Measurements from ENCODE around the gene SSBP3.
"Not testable (repeated sequence)": the region's sequence is repeated elsewhere in the genome, so short reads cannot be mapped to it uniquely, and the experiment has no call there.

SSBP3 gene

DNA sequence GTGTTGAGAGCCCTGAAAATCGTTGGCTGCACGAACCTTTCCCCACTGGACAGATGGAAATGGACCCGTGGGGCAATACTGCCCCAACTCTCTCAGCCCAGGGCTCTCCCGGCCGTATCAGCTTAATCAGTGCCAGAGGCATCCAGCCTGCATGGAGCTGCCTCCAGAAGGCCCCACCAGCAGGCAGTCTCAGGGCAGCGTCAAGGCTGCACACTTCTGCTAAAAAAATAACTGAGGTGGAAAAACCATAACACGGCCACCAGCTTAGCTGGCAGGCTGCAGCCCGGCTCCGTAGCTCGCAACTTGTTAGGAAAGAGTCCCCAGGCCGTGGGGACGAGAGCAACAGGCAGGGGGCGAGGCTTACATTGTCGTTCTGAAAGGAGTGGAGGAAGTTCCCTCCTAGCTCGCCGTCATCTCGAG lies 178.3 kb downstream of the SSBP3 start:
- in situ Hi-C loops (cut with MboI; ENCODE audit: low sequenced_read_pairs), result no loop called here

DNA sequence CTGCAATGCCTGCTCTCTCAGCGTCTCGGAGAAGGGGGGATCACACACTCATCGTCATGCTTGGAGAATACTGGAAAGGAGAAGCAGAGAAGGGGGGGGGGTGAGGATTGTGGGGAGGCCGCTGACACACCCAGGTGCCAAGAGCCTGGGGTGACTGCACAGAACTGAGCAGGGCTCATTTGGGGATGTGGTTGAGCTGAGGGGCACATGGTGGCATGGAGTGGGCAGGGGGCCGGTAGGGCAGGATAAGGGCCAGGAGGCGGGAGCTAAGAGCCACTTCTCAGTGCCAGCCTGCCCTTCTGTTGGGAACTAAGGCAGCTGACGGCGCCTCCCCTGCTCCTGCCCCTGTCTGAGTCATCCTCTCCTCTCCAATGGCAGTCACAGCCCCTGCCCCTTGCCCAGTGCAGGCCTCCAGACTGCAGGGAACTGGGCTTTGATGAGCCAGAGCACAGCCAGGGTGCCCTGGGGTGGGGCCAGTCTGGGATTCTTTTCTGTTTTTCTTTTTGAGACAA lies 179.0 kb downstream of the SSBP3 start:
- in situ Hi-C loops (cut with MboI; ENCODE audit: low sequenced_read_pairs), result no loop called here

DNA sequence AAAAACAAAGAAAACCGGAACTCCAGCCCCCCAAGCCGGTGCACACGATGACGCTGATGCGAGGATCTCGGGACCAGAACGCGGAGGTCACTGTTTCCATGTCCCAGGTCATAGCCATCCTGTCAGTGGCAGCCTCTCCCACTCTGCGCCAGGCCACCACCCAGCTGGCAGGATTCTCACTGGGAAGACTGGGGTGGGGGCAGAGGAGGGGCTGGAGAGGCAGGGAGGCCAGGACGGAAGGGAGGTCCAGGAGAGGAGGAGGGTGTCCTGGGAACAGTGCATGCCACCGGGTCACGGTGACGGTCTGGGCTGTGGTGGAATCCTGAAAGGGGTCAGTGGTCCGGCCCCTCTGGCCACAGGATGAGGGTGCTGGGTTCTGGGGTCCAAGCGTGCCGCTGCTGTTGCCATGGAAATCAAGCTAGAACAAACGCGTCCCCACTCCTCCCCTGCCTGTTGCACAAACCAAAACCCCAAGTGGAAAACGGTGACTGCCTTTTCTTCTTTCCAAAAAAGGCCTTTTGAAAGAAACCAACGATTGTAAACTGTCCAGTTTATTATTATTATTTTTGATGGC lies 180.1 kb downstream of the SSBP3 start:
- in situ Hi-C loops (cut with MboI; ENCODE audit: low sequenced_read_pairs), result no loop called here

DNA sequence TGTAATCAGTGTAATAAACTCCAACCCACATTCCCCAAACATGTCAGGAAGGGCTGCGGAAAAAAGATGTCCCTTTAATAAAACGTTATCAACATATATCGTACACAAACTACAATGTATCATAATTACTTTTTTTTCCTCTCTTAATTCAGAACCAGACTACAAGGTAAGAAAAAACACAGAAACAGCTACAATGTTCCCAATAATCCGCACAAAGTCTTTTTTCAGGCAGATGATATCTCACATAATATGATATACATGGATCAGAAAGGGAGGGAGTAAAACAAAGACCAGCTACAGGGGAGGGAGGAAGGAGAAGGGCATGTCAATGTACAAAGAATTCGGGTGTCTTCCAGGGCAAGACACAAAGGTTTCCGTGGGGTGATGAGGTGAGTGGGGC lies 180.8 kb downstream of the SSBP3 start:
- in situ Hi-C loops (cut with MboI; ENCODE audit: low sequenced_read_pairs), result no loop called here

DNA sequence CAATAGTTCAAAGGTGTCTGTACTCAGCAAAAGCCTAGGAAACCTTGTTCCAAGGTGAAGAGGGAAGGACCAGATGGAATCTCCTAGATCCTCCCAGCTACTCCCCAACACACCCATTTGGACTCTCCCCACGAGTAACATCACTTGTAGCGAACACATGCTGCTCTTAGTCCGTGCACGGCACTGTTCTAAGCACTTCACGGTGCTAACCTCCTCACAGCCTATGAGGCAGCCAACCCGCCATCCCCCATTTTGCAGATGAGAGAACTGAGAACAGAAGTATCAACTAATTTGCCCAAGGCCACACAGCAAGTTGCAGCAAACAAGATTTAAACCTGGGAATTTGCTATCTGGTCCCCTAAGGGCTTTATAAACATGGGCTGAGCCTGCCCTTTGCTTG lies 182.0 kb downstream of the SSBP3 start:
- in situ Hi-C loops (cut with MboI; ENCODE audit: low sequenced_read_pairs), result no loop called here

DNA sequence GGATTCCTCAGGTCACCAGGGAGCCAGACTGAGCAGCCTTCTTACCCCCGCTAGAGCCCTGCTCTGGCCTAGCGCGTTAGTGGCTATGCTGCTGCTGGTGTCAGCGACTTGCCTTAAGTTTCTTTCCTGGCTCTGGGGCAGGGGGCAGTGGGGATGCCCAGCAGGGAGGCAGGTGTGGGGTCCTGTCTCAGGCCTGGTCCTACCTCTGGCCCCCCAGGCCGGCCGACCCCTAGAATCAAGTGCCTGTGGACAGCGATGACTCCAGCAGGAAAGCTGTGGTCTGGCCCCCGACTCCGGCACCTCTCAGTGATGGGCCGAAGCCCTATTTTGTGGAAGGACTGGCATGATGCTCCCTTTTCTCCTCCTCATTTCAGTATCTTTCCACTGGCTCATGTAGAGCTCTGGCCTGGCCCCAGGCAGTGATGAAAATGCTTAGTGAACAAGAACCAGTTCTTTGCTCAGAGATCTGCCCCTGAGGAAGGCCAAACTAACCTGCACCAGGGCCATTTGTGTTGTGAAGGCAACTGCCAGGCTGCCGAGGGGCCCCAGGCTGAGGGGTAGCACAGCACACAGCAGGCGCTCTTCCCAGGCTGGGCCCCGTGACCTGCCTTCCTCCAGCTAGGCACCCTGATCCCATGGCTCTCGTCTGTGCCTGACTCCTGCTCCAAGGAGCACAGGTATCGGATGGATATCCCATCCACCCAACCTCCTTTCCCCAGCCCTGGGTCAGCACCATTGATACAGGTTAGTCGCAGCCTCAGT lies 182.6 kb downstream of the SSBP3 start:
- in situ Hi-C loops (cut with MboI; ENCODE audit: low sequenced_read_pairs), result no loop called here

DNA sequence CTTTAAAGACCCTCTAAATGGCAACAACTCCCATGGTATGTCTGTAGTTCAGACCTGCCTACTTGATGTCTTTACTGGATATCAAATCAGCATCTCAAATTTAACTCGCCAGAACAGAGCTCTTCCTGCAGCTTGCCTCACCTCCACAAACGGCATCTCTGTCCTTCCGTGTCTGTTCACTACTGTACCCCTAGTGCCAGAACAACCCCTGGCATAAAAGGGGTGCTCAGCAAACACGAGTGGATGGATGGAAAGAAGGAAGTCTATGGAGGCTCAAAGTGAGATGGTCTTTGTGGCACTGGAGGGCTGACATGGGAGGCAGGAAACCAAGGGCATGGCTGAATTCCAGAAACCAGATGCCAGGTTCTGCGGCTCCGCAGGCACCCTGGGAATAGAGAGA lies 183.5 kb downstream of the SSBP3 start:
- in situ Hi-C loops (cut with MboI; ENCODE audit: low sequenced_read_pairs), result no loop called here

DNA sequence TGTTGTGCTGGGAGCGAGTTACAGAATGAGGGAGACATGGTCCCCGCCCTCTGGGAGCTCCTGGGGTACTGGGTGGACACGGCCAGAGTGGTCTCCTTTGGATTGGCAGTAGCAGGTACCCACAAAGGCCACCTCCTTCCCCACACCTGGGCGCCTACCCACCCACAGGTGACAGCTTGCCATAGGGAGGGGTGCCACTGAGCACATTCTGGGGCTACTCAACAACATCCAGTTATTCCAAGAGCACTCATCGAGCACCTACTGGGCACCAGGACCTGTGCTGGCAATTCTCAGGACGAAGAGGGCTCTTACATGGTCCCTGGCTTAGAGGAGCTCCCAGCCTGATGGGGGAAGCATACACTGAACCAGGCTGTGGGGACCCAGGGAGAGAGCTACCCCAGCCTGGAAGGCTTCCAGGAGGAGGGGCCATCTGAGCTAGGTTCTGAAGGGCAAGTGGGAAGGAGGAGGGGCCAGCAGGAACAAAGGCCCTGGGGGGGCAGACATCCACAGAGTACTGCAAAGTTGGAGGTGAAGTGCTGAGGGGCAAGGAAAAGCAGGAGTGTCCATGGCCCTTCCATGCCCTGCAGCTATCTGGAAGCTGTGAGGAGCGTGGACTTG lies 184.2 kb downstream of the SSBP3 start:
- in situ Hi-C loops (cut with MboI; ENCODE audit: low sequenced_read_pairs), result no loop called here

DNA sequence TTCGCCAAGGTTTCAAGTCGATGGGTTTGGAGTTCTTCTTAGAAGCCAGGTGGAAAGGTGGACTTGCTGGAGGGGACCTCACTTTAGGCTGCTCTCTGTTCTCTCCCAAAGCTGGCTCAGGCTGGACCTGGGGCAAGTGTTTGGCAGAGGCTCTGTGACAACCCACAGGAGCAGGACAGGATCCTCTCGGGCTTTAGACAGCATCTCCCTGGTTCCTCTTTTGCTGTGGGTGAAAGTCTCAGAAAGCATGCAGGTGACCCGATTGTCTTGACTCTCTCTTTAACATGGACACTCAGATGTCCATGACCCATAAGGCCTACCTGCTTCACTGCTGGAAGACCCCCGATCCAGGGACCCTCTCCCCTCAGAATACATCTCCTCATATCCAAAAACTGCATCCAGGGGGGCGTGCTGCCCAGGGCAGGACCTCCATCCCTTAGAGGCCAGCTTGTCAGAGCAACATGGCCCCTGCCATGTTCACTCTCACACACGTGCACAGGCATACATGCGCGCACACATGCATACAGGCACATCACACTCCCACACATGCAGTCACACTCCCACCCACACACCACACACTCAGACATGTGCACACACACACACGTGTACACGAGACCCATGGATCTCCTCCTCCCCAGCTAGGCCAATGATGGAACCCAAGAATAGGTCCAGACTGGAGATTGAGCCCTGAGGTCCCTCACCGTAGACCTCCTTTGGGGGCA lies 184.9 kb downstream of the SSBP3 start:
- in situ Hi-C loops (cut with MboI; ENCODE audit: low sequenced_read_pairs), result no loop called here

DNA sequence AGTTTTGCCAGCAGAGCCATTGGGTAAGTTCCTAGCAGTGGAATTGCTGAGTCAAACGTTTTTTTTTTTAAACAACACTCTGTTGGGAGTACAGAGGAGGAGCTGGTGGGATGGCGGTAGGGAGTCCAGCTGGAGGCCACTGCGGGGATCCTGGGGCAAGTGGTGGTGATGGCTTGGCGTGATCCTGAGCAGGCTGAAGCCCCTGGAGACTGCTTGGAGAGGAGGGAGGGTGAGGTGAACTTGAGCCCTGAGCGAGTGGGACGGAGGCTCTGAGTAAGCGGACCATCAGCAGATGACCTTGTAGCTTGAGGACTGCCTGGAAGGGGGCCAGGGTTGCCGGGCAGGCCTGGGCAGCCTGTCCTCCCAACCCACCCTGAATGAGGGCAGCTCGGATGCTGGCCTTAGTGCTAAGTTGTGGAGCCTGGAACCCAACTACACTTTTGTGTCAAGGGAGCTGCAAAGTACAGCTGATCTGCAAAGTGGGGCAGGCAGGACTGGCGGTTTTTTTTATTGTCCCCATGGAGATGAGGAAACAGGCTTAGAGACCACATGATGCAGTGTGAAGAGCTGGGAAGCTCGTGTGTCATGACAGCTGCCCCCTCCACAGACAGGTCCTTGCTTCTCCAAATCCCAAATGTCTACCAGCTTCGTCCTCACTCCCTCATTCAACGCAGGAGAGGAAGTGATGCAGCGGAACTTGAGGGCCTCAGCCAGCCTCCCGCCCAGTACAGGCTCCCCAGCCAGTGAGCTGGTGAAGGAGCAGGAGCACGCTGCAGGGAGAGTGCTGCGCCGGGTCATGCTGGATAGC lies 186.0 kb downstream of the SSBP3 start:
- in situ Hi-C loops (cut with MboI; ENCODE audit: low sequenced_read_pairs), result no loop called here

DNA sequence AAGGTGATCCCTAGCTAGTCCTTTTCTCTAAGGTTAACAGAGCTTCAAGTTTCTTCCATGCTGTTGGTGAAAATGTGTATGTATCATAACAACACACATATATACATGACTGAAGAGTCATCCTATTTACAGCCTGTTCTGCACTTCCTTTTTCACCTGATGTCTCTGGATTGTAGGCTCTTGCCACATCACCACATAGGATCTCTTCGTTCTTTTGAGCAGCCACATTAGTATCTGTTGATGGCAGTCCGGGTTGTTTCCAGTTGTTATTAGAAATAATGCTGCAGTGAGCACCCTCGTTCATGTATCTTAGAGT lies 186.5 kb downstream of the SSBP3 start:
- in situ Hi-C loops (cut with MboI; ENCODE audit: low sequenced_read_pairs), result no loop called here

DNA sequence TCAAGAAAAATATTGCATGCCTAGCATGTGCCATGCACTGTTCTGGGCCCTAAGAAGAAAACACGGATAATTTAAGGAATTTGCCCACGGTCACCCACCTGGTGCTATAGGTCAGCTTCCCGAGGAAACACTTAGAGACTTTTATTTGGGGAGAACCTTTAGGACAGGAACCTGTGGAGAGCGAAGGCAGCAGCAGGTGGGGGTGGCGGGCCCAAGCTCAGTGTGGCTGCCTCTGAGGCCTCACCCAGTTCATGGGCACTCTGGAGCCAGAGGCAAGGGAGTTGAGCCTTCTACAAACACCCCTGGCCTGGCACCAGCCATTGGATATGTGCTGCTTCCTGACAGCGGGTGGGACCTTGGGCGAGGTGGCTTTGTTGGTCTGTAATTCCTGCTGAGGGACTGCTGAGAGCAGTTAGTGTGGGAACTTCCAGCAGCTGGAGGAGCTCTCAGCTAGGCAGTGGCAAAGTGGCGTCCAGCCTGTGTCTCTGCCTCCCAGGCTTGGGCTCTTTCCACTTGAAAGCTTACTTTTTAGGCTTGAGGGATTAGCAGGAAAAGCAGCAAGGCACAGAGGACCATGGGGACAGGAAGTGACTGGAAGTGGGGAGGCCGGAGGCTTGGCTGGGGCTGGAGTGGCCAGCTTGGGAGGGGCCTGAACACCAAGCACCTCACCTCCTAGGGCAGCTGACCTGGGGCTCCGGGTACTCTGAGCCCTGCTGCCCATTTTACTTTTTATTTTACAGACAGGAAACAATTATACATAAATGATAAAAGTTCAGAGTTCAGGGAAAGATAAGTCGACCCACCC lies 187.1 kb downstream of the SSBP3 start:
- in situ Hi-C loops (cut with MboI; ENCODE audit: low sequenced_read_pairs), result no loop called here

DNA sequence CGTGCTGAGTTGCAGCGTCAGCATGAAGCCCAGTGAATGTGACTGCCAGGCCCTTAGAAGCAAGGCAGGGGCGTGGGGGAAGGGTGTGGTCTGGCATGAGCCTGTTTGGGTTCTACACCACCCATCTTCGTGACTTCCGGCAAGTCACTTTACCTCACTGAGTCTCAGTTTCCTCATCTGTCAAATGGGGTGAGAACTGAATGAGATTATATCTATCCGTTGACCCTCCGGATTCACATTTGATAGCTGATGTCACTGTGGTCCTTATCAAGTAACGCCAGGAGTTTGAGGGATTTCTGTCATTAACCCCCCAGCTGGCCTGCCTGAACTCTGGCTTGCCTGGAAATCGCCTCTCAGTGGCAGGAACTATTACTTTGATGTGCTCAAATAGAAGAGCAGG lies 190.7 kb downstream of the SSBP3 start:
- in situ Hi-C loops (cut with MboI; ENCODE audit: low sequenced_read_pairs), result no loop called here

DNA sequence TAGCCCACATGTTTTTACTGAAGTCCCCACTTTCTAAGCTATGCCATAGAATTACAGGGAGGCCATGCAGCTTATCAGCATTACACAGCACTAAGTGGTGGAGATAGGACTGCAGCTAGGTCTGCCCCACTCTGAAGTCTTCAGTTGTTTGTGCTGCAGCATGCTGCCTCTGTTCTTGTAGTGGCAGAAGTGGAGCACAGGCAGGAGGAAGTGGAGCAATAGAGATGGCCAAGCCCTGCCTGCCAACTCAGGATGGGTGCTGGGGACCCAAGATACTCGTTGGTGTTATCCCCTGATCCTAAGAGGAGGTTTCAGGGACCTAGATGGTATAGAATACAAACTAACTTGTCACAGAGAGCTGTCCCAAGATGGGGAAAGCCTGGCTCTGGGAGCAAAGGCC lies 193.3 kb downstream of the SSBP3 start:
- in situ Hi-C loops (cut with MboI; ENCODE audit: low sequenced_read_pairs), result no loop called here

DNA sequence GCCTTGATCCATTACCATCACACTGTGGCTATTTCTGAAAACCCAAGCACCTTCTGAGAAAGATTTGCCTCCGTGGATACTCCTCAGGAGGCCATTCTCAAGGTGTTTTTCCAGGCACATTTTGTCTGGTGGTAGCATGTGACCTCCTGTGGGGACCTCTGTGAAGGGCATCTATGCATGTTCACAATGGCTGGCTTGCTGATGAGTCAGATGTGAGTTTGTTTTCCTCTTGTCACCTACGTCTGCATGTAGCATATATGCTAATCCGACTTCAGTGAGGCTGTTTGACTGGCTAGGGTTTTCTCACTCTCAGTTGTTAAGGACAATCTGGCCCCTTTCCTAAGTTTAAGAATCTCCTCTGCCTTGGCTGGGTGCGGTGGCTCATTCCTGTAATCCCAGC lies 198.3 kb downstream of the SSBP3 start:
- in situ Hi-C loops (cut with MboI; ENCODE audit: low sequenced_read_pairs), result not testable (repeated sequence)

DNA sequence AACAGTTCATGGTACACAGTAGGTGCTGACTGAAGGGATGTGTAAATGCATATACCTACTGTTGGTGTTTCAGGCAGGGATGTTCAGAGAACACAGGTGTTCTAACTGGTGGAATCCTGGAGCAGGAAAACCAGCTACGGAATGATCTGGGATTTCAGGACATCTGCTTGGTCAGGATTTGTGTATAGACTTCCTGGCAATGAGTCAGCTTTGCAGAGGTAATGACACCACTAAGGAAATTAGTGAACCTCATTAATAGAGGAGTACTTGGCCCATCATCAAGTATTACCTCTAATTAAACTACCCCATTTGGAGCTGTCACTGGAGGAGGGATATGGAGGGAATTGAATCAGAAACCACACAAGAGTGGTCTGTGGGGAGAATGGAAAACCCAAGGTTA lies 198.9 kb downstream of the SSBP3 start:
- in situ Hi-C loops (cut with MboI; ENCODE audit: low sequenced_read_pairs), result no loop called here

DNA sequence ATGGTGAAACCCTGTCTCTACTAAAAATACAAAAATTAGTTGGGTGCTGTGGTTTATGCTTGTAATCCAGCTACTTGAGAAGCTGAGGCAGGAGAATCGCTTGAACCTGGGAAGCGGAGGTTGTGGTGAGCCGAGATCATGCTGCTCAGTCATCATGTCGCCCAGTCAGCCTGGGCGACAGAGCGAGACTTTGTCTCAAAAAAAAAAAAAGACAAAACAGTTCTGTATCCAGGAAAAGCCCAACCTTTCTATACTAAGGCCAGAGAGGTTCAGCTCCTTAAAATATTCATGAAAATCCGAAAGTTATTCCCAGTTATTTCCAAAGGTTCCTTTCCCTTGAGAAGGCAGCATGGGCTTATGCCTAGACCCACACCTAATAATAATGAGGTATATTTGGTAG lies 202.0 kb downstream of the SSBP3 start:
- in situ Hi-C loops (cut with MboI; ENCODE audit: low sequenced_read_pairs), result no loop called here

DNA sequence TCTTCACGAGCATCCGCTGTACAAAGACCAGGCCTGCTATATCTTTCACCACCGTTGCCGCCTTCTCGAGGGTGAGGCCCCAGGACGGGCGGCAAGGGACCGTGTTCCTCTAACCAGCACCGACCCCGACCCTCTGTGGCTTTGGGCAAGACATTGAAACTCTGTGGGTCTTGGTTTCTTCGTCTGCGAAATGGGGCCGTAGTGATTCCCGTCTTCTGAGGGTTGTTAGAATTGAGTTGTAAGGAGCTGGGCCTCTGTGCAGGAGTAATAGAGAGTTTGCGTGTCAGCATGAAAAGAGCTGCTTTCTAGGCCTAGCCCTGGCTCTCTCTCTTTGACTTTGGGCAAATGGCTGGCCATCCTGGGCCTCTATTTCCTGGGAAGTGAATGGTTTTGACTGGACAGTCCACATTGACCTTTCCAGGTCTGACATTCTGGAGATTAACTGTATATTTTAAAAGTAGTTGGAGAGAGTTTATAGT lies 205.6 kb downstream of the SSBP3 start:
- in situ Hi-C loops (cut with MboI; ENCODE audit: low sequenced_read_pairs), result no loop called here

DNA sequence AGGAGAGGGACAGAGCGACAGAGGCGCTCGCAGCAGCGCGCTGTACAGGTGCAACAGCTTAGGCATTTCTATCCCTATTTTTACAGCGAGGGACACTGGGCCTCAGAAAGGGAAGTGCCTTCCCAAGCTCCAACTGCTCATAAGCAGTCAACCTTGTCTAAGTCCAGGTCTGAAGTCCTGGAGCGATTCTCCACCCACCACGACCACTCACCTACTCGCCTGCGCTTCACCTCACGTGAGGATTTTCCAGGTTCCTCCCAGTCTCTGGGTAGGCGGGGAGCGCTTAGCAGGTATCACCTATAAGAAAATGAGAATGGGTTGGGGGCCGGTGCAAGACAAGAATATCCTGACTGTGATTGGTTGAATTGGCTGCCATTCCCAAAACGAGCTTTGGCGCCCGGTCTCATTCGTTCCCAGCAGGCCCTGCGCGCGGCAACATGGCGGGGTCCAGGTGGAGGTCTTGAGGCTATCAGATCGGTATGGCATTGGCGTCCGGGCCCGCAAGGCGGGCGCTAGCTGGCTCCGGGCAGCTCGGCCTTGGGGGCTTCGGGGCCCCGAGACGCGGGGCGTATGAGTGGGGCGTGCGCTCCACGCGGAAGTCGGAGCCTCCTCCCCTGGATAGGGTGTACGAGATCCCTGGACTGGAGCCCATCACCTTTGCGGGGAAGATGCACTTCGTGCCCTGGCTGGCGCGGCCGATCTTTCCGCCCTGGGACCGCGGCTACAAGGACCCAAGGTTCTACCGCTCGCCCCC lies 206.3 kb downstream of the SSBP3 start, which contains the start of the genes CYB5RL and MRPL37:
Gene CYB5RL (minus strand): TSS at position 266 of the 754 bp plus-strand sequence. CDS start 4,414 bp downstream, outside the sequence.
Gene MRPL37 (plus strand): TSS at position 403 of the 754 bp plus-strand sequence. CDS start 77 bp downstream, at position 480.
- in situ Hi-C loops (cut with MboI; ENCODE audit: low sequenced_read_pairs), result no loop called here
